Body of pancreas (tissue), 4 donors: ENCODE measurements around the gene SKAP1. TPM values are rescaled to one million over a fixed set of nuclear protein-coding genes. Genes with fewer than 3 reads are reported as not detected.

Source experiments
- ATAC-seq: fragments of 150-250 bp; one replicate; pipeline ENCODE4 v1.9.1; 2016
- DNase-seq, 4 donors: peaks; one replicate each; pipeline ENCODE4 v3.0.0-alpha.2; 2019
- H3K27ac ChIP-seq, 4 donors: fragments of 200-600 bp; sonication (generic); 1 replicate in 3 of 4; 2 replicates in 1 of 4; pipeline versions ENCODE4 v1.5.1 to v1.6.1; 2016 to 2019; ENCODE audit warnings: mild to moderate bottlenecking in 1 of 4, mixed read lengths in 1 of 4, moderate library complexity in 1 of 4
- H3K27me3 ChIP-seq, 2 donors: fragments of 200-600 bp; sonication (generic); one replicate each; pipeline ENCODE4 v1.6.0; 2016; ENCODE audit warnings: mild to moderate bottlenecking in 1 of 2
- H3K36me3 ChIP-seq, 2 donors: fragments of 200-600 bp; sonication (generic); replicated peaks in 1 of 2; 2 replicates each; pipeline ENCODE4 v1.5.1; 2016; ENCODE audit warnings: low read depth in 2 of 2; ENCODE audit not compliant: insufficient read depth in 1 of 2
- H3K4me1 ChIP-seq: fragments of 200-600 bp; sonication (generic); one replicate; pipeline ENCODE4 v1.6.0; 2016
- H3K4me3 ChIP-seq, 2 donors: fragments of 200-600 bp; sonication (generic); 1 replicate in 1 of 2; 2 replicates in 1 of 2; pipeline ENCODE4 v1.5.1; 2016 to 2019
- H3K9me3 ChIP-seq, 3 donors: fragments of 200-600 bp; sonication (generic); 1 replicate in 2 of 3; 2 replicates in 1 of 3; pipeline ENCODE4 v1.5.1; 2016
- POLR2A ChIP-seq, 3 donors: fragments of 450-650 bp; IDR thresholded peaks; one replicate each; pipeline ENCODE4 v1.6.1; 2016; ENCODE audit warnings: antibody characterized with exemption in 3 of 3, mild to moderate bottlenecking in 2 of 3
- WGBS, 2 donors: methylation state at CpG; one replicate each; pipeline ENCODE4 v1.1.5; 2017; 5-methylcytosine and 5-hydroxymethylcytosine counted together
- intact Hi-C: fragments of 100-400 bp; cut with DNase I; formaldehyde crosslinking; loops from one replicate; pipeline ENCODE4 v1.15.1; 2023
- total RNA-seq, 2 donors: library from RNA; depleted of rRNA; stranded (reverse); fragments of >200 nt; gene quantifications; one replicate each; pipeline ENCODE4 v1.1.0, GENCODE V29; 2016
- TF ChIP-seq, protein P1 (sequence below), 7 experiments: fragments of 450-650 bp in 4 of 7; fragments of 200-600 bp in 3 of 7; sonication (generic) in 3 of 7; IDR thresholded peaks; one replicate each; pipeline ENCODE4 v1.5.1; 2016 to 2019; ENCODE audit warnings: antibody characterized with exemption in 7 of 7

The SKAP1 gene
- total RNA-seq, 2 donors from 2014 or later: 0.78 to 4.0 TPM

DNA sequence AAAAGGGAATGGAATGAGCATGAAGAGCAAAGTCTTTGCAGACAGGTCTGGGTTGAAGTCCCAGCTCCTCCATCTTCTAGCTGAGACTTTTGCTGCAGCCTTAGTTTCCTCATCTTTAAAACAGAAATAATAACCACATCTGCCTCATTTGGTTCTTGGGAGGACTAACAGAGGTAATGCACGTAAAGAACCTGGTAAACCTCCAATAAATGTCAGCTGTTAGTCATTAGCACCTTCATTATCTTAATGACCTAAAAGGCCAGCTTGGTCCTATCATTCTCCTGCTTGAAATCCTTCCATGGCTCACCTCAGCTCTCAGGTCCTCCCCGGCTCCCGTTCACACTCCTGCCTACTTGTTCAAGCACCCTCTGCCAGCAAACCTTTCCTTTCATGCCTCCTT, 51.8 kb downstream of the SKAP1 start:
- TF ChIP-seq, protein P1, sequence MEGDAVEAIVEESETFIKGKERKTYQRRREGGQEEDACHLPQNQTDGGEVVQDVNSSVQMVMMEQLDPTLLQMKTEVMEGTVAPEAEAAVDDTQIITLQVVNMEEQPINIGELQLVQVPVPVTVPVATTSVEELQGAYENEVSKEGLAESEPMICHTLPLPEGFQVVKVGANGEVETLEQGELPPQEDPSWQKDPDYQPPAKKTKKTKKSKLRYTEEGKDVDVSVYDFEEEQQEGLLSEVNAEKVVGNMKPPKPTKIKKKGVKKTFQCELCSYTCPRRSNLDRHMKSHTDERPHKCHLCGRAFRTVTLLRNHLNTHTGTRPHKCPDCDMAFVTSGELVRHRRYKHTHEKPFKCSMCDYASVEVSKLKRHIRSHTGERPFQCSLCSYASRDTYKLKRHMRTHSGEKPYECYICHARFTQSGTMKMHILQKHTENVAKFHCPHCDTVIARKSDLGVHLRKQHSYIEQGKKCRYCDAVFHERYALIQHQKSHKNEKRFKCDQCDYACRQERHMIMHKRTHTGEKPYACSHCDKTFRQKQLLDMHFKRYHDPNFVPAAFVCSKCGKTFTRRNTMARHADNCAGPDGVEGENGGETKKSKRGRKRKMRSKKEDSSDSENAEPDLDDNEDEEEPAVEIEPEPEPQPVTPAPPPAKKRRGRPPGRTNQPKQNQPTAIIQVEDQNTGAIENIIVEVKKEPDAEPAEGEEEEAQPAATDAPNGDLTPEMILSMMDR (IDR thresholded peaks at IDR 0.05): no peak
- TF ChIP-seq POLR2A (IDR thresholded peaks at IDR 0.05): no peak
- H3K27me3 ChIP-seq: no peaks in the 10 kb centered on the region
- WGBS, 2 donors: 67 to 82% methylated on average over 3 of the region's 3 CpGs
- H3K9me3 ChIP-seq: no peaks in the 10 kb centered on the region
- intact Hi-C loops: no loop called here
- ATAC-seq (no peak), DNase-seq (no peak)
- no peaks in the 10 kb centered on the region for H3K36me3 ChIP-seq
- no peaks in the 10 kb centered on the region for H3K4me1 ChIP-seq
- no peak overlapping the region for H3K27ac ChIP-seq
- no peak overlapping the region for H3K4me3 ChIP-seq

- H3K36me3 ChIP-seq: no peaks in the 10 kb centered on the region
- H3K9me3 ChIP-seq: no peaks in the 10 kb centered on the region
- WGBS, 2 donors: 65 to 73% methylated on average over 6 of the region's 6 CpGs
- TF ChIP-seq, protein P1 (IDR thresholded peaks at IDR 0.05): no peak
- no peak for TF ChIP-seq POLR2A (IDR thresholded peaks at IDR 0.05)
- no peak overlapping the region for H3K4me3 ChIP-seq
- intact Hi-C loops: no loop called here
- no peaks in the 10 kb centered on the region for H3K27me3 ChIP-seq
- DNase-seq: no peak
- ATAC-seq: no peak
- no peak overlapping the region for H3K27ac ChIP-seq
- H3K4me1 ChIP-seq: no peaks in the 10 kb centered on the region
These were observed 53.2 kb downstream of the SKAP1 start for GRCh38 chr17:48376682-48377325.

DNA sequence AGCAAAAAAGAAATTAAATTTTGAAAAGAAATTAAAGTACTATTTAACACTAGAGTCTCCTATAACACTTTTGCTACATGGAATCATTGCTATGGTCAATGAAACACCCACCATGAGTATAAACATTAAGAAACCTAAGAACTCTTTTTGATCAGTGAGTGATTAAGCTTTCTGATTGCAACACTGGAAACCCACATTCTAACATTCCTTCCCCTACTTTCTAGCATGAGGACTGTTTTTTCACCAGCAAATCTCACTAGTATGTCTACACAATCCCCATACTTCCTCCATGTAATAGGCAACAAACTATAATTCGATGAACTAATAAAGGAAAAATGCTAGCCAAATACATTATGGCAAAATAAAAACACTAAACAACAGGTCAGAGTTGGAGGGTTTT, 54.7 kb downstream of the SKAP1 start:
- whole genome bisulfite sequencing, 2 donors: 39 to 49% methylated on average over 1 of the region's 1 CpG
- ATAC-seq (no peak), DNase-seq (no peak)
- H3K27me3 ChIP-seq: no peaks in the 10 kb centered on the region
- no peaks in the 10 kb centered on the region for H3K9me3 ChIP-seq
- no peak overlapping the region for H3K27ac ChIP-seq
- intact Hi-C loops: no loop called here
- no peak overlapping the region for H3K4me3 ChIP-seq
- no peaks in the 10 kb centered on the region for H3K4me1 ChIP-seq
- TF ChIP-seq POLR2A (IDR thresholded peaks at IDR 0.05): no peak
- TF ChIP-seq, protein P1 (IDR thresholded peaks at IDR 0.05): no peak
- no peaks in the 10 kb centered on the region for H3K36me3 ChIP-seq

DNA sequence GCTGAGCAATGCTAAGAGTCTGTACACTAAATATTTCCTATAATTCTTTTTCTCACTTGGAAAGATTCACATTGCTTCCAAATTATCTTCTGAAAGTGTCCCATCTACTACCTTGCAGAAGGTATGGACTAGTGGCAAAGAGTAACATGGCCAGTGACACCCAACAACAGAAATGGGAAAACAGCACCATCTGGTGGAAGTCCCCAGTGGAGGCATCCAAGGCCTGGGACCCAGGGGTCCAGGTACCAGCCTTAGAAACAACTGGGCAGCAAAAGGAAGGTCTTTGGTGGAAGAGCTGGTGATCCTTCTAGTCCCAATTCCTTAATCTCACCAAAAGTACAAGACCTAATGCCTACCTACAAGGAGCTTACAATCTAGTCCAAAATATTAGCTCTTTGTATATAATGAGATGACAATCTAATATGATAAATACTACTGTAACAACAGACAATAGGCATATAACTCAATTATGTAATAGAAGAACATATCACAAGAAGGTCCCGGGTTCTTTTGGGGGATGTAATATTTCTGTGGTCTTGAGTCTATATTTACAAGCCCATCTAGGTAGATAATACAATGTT, 55.3 kb downstream of the SKAP1 start:
- DNase-seq (peak; percentile 35 to 42 (median 41)), ATAC-seq (no peak)
- Histone ChIP-seq H3K4me3 (no peak overlapping the region), H3K9me3 (no peaks in the 10 kb centered on the region), H3K27me3 (no peaks in the 10 kb centered on the region), H3K27ac (no peak overlapping the region), H3K36me3 (no peaks in the 10 kb centered on the region), H3K4me1 (no peaks in the 10 kb centered on the region)
- WGBS, 2 donors: 52 to 72% methylated on average over 1 of the region's 1 CpG
- TF ChIP-seq, protein P1 (IDR thresholded peaks at IDR 0.05): peak in 6 of 7 experiments; percentile 30 to 64 (median 50)
- no peak for TF ChIP-seq POLR2A (IDR thresholded peaks at IDR 0.05)
- intact Hi-C loops: no loop called here

GRCh38 chr17:48373883-48374282, 56.1 kb downstream of the SKAP1 start:
- Histone ChIP-seq H3K36me3 (no peaks in the 10 kb centered on the region), H3K4me1 (no peaks in the 10 kb centered on the region), H3K9me3 (no peaks in the 10 kb centered on the region), H3K27ac (no peak overlapping the region), H3K4me3 (no peak overlapping the region), H3K27me3 (no peaks in the 10 kb centered on the region)
- 75 to 80% methylated on average over 3 of the region's 3 CpGs for WGBS, 2 donors
- DNase-seq (no peak), ATAC-seq (no peak)
- intact Hi-C loops: no loop called here
- TF ChIP-seq POLR2A (IDR thresholded peaks at IDR 0.05): no peak
